IMR-90 (cell line): ENCODE data around the gene CLMP. TPM values are rescaled to one million over a fixed set of nuclear protein-coding genes. Genes with fewer than 3 reads are reported as not detected.
A peak's percentile ranks its signal among the peaks of the same experiment; 100 is the strongest.

Source experiments
- ATAC-seq: fragments of 200-7000 bp; cut with Tn5 transposase; 2 replicates; pipeline ENCODE4 v1.9.1; 2020; ENCODE audit warnings: low read depth, mild to moderate bottlenecking, moderate library complexity
- BruUV-seq: library from RNA; stranded (reverse); fragments of 400-500 nt; replicated peaks from 2 replicates; lab custom pipeline; 2021; lab: Mats Ljungman, UMichigan
- CTCF ChIA-PET: fragments of 300-600 bp; formaldehyde crosslinking; extraction: SDS; loops from one replicate; lab custom pipeline; 2021; ENCODE audit warnings: antibody characterized with exemption; lab: Yijun Ruan, JAX
- POLR2A ChIA-PET: fragments of 300-600 bp; sonication (Branson Sonifier 250); formaldehyde crosslinking; loops from one replicate; lab custom pipeline; 2022; ENCODE audit warnings: antibody characterized with exemption; ENCODE audit not compliant: unreplicated experiment; lab: Charles Lee
- DNase-seq: peaks from one replicate; pipeline ENCODE4 v3.0.0; 2013
- H2AFZ ChIP-seq: replicated peaks from 2 replicates; pipeline ENCODE3; 2013; ENCODE audit warnings: low read length, mild to moderate bottlenecking; ENCODE audit not compliant: poor library complexity
- H2AK5ac ChIP-seq: 2 replicates; pipeline ENCODE4 v1.6.1; 2013; ENCODE audit warnings: low read depth, low read length, inconsistent platforms
- H2AK9ac ChIP-seq: replicated peaks from 2 replicates; pipeline ENCODE3; 2013; ENCODE audit warnings: mild to moderate bottlenecking, low read depth, low read length, moderate library complexity; ENCODE audit not compliant: poor library complexity
- H2BK120ac ChIP-seq: 2 replicates; pipeline ENCODE4 v1.6.1; 2013; ENCODE audit warnings: low read depth, low read length, inconsistent platforms
- H2BK15ac ChIP-seq: 3 replicates; pipeline ENCODE4 v1.6.1; 2013; ENCODE audit warnings: low read depth, low read length, inconsistent platforms
- H2BK20ac ChIP-seq: 2 replicates; pipeline ENCODE4 v1.6.1; 2013; ENCODE audit warnings: low read depth, mild to moderate bottlenecking, inconsistent platforms, low read length, moderate library complexity
- H2BK5ac ChIP-seq: 2 replicates; pipeline ENCODE4 v1.6.1; 2013; ENCODE audit warnings: mild to moderate bottlenecking, low read depth, low read length, inconsistent platforms; ENCODE audit not compliant: poor library complexity, severe bottlenecking
- H3K14ac ChIP-seq: replicated peaks from 2 replicates; pipeline ENCODE4 v1.6.1; 2013; ENCODE audit warnings: low read depth, low read length, inconsistent platforms
- H3K18ac ChIP-seq: 2 replicates; pipeline ENCODE4 v1.6.1; 2013; ENCODE audit warnings: low read depth, low read length, control low read depth
- H3K23ac ChIP-seq: 2 replicates; pipeline ENCODE4 v1.6.1; 2013; ENCODE audit warnings: low read depth, low read length, inconsistent platforms
- H3K27ac ChIP-seq: 2 replicates; pipeline ENCODE4 v1.5.1; 2013; ENCODE audit warnings: mild to moderate bottlenecking, control low read depth, low read length; ENCODE audit not compliant: insufficient read depth
- H3K27me3 ChIP-seq: 2 replicates; pipeline ENCODE4 v1.6.1; 2013; ENCODE audit warnings: low read length; ENCODE audit not compliant: control insufficient read depth, insufficient read depth
- H3K36me3 ChIP-seq: 2 replicates; pipeline ENCODE4 v1.6.1; 2013; ENCODE audit warnings: low read length, mixed read lengths; ENCODE audit not compliant: control insufficient read depth, insufficient read depth
- H3K4ac ChIP-seq: 2 replicates; pipeline ENCODE4 v1.6.1; 2013; ENCODE audit warnings: low read depth, low read length, inconsistent platforms
- H3K4me1 ChIP-seq: 2 replicates; pipeline ENCODE4 v1.6.1; 2013; ENCODE audit warnings: low read length, mixed read lengths; ENCODE audit not compliant: control insufficient read depth, insufficient read depth
- H3K4me2 ChIP-seq: 2 replicates; pipeline ENCODE4 v1.6.1; 2013; ENCODE audit warnings: low read depth, mild to moderate bottlenecking, control low read depth, low read length, moderate library complexity
- H3K4me3 ChIP-seq: 2 replicates; pipeline ENCODE4 v1.5.1; 2013; ENCODE audit warnings: low read depth, mild to moderate bottlenecking, control low read depth, low read length, moderate library complexity; ENCODE audit not compliant: insufficient read depth
- H3K56ac ChIP-seq: 2 replicates; pipeline ENCODE4 v1.6.1; 2013; ENCODE audit warnings: low read length, inconsistent platforms; ENCODE audit not compliant: insufficient read depth; ENCODE audit errors: extremely low read depth
- H3K79me1 ChIP-seq, 2 experiments: 2 replicates each; pipeline ENCODE4 v1.6.1; 2013; ENCODE audit warnings: low read length in 2 of 2, inconsistent platforms in 1 of 2, low read depth in 1 of 2
- H3K9ac ChIP-seq: 2 replicates; pipeline ENCODE4 v1.6.1; 2013; ENCODE audit warnings: low read depth, low read length, control low read depth
- H3K9me1 ChIP-seq: 2 replicates; pipeline ENCODE4 v1.6.1; 2013; ENCODE audit warnings: low read length, inconsistent platforms; ENCODE audit not compliant: insufficient read depth
- H3K9me3 ChIP-seq: 2 replicates; pipeline ENCODE4 v1.6.1; 2013; ENCODE audit warnings: low read length; ENCODE audit not compliant: control insufficient read depth, insufficient read depth
- H4K20me1 ChIP-seq: 2 replicates; pipeline ENCODE4 v1.6.1; 2013; ENCODE audit warnings: low read length, inconsistent platforms; ENCODE audit not compliant: insufficient read depth
- H4K5ac ChIP-seq: 2 replicates; pipeline ENCODE4 v1.6.1; 2013; ENCODE audit warnings: mild to moderate bottlenecking, low read depth, low read length, control low read depth
- H4K8ac ChIP-seq, 2 experiments: 2 replicates each; pipeline ENCODE4 v1.6.1; 2013; ENCODE audit warnings: low read depth in 2 of 2, low read length in 2 of 2, control low read depth in 1 of 2, inconsistent platforms in 1 of 2
- H4K91ac ChIP-seq: 2 replicates; pipeline ENCODE4 v1.6.1; 2013; ENCODE audit warnings: low read depth, low read length, inconsistent platforms; ENCODE audit not compliant: insufficient read depth
- BHLHE40 ChIP-seq: fragments of 150-350 bp; IDR thresholded peaks from 2 replicates; pipeline ENCODE4 v1.6.1; 2016; ENCODE audit warnings: mild to moderate bottlenecking, low read depth, low read length
- FOS ChIP-seq: fragments of 150-350 bp; IDR thresholded peaks from 2 replicates; pipeline ENCODE4 v1.6.1; 2016; ENCODE audit warnings: low read depth, low read length
- MAFK ChIP-seq: IDR thresholded peaks from 2 replicates; pipeline ENCODE4 v1.6.1; 2012; ENCODE audit warnings: low read depth, low read length, improper control_type of control experiment
- POLR2A ChIP-seq: IDR thresholded peaks from 2 replicates; pipeline ENCODE4 v1.6.1; 2012; ENCODE audit warnings: mild to moderate bottlenecking, low read depth, low read length
- RAD21 ChIP-seq: IDR thresholded peaks from 2 replicates; pipeline ENCODE4 v1.6.1; 2012; ENCODE audit warnings: low read length, improper control_type of control experiment
- RCOR1 ChIP-seq: IDR thresholded peaks from 2 replicates; pipeline ENCODE4 v1.6.1; 2012; ENCODE audit warnings: mild to moderate bottlenecking, low read length, improper control_type of control experiment; ENCODE audit not compliant: insufficient replicate concordance
- RFX5 ChIP-seq: IDR thresholded peaks from 2 replicates; pipeline ENCODE4 v1.8.0; 2012; ENCODE audit warnings: low read depth, mild to moderate bottlenecking, low read length, moderate library complexity
- SMC3 ChIP-seq: fragments of 150-350 bp; IDR thresholded peaks from 2 replicates; pipeline ENCODE4 v1.6.1; 2016; ENCODE audit warnings: low read depth, mild to moderate bottlenecking, antibody characterized with exemption, low read length, moderate library complexity
- WGBS, 2 experiments: methylation state at CpG; one replicate each; pipeline versions ENCODE4 v1.1.5 to v1.1.7; 2013; ENCODE audit warnings: missing lambda C conversion rate in 2 of 2; ENCODE audit not compliant: insufficient read length in 1 of 2; ENCODE audit errors: extremely low coverage in 2 of 2; 5-methylcytosine and 5-hydroxymethylcytosine counted together
- dilution Hi-C: fragments of 300-500 bp; cut with HindIII; formaldehyde crosslinking; loops from one replicate; pipeline ENCODE4 v1.14.3; 2018; ENCODE audit warnings: low sequenced_read_pairs; ENCODE audit not compliant: unreplicated experiment
- in situ Hi-C: fragments of 300-500 bp; cut with MboI; formaldehyde crosslinking; loops from 3 replicates; pipeline ENCODE4 v1.14.3; 2019; ENCODE audit warnings: low sequenced_read_pairs, inconsistent platforms, mixed read lengths
- intact Hi-C: fragments of 100-400 bp; cut with micrococcal nuclease; formaldehyde crosslinking; loops from 2 replicates; pipeline ENCODE4 v1.10.0; 2022
- polyA plus RNA-seq, 3 experiments: library from polyadenylated mRNA; depleted of rRNA; stranded (reverse); fragments of >200 nt; gene quantifications; 2 replicates each; pipeline ENCODE4 v1.2.3, GENCODE V29; 2012; ENCODE audit warnings: low replicate concordance in 1 of 3
- total RNA-seq: library from RNA; depleted of rRNA; stranded (reverse); fragments of >200 nt; gene quantifications from 2 replicates; pipeline ENCODE4 v1.2.3, GENCODE V29; 2012
- TF ChIP-seq, protein P1 (sequence below): fragments of 150-350 bp; IDR thresholded peaks from 2 replicates; pipeline ENCODE4 v1.6.1; 2016; ENCODE audit warnings: low read depth, mild to moderate bottlenecking, low read length, moderate library complexity, borderline replicate concordance

Gene CLMP
- total and polyA plus RNA-seq, 2 of the 4 experiments (the other 2 are of a cell fraction), result 54.7 to 95.7 TPM

DNA sequence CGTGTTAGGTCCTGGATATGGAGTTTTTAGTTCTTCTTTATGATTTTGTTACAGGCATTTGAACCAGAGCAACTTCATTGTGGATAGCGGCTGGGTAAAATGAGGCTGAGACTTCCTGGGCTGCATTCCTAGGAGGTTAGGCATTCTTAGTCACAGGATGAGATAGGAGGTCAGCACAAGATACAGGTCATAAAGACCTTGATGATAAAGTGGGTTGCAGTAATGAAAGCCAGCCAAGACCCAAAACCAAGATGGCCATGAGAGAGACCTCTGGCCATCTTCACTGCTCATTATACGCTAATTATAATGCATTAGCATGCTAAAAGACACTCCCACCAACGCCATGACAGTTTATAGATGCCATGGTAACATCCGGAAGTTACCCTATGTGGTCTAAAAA is 23.4 kb upstream of the CLMP start:
- H4K20me1 ChIP-seq, result no peaks in the 10 kb centered on the region
- in situ Hi-C loops (no loop called here), intact Hi-C loops (loop anchor here (2.0 kb wide), 1 partner anchor 14 kb away; no protein-coding TSS in a partner anchor), dilution Hi-C loops (no loop called here)
- peak overlapping the region; percentile 73 for H2BK15ac ChIP-seq
- H3K27ac ChIP-seq, result peak overlapping the region; percentile 84
- ChIA-PET CTCF (interaction anchor here (1.0 to 1.2 kb wide), 4 partner anchors 12 to 53 kb away, joined by 3 to 5 read pairs (median 4); no protein-coding TSS in a partner anchor), POLR2A (interaction anchor here (0.6 to 0.7 kb wide), 2 partner anchors 23 to 28 kb away, joined by 3 read pairs; partner anchors contain the start of gene CLMP)
- H3K23ac ChIP-seq, result peak overlapping the region; percentile 89; the same call in 1 of the 2 replicates
- H2BK20ac ChIP-seq, result peak overlapping the region; percentile 97
- no TSS peak for BruUV-seq
- peaks cover 18% of the 10 kb centered on the region for H3K4me1 ChIP-seq
- H2BK120ac ChIP-seq, result peak overlapping the region; percentile 97
- H4K5ac ChIP-seq, result peak overlapping the region; percentile 96
- peak overlapping the region; percentile 45; the same call in 1 of the 2 replicates for H3K9ac ChIP-seq
- H3K9me1 ChIP-seq, result peaks cover 10% of the 10 kb centered on the region; the same call in 1 of the 2 replicates
- peak; percentile 21 for ATAC-seq
- peak overlapping the region; percentile 92 for H2AK5ac ChIP-seq
- peak overlapping the region; percentile 93 for H3K4ac ChIP-seq
- DNase-seq, result peak; percentile 44
- H3K9me3 ChIP-seq, result peaks cover 8% of the 10 kb centered on the region
- H3K18ac ChIP-seq, result peak overlapping the region; percentile 99
- peak overlapping the region; percentile 40 for H3K56ac ChIP-seq
- H3K79me1 ChIP-seq, result peaks cover 0 to 4% of the 10 kb centered on the region in 2 experiments; a peak in 1 of 4 replicates
- H4K91ac ChIP-seq, result peak overlapping the region; percentile 92
- H3K4me3 ChIP-seq, result no peak overlapping the region
- H2BK5ac ChIP-seq, result peak overlapping the region; percentile 94
- 20% methylated on average over 2 of the region's 5 CpGs; no CpG with 5 or more reads in 1 of the 2 experiments for WGBS, 2 experiments
- peak overlapping the region; percentile 64 to 95 for H4K8ac ChIP-seq
- H3K4me2 ChIP-seq, result peak overlapping the region; percentile 73; the same call in 1 of the 2 replicates
- no peaks in the 10 kb centered on the region for H3K36me3 ChIP-seq
- no peak overlapping the region for H2AFZ ChIP-seq
- no peak overlapping the region for H2AK9ac ChIP-seq
- no peaks in the 10 kb centered on the region for H3K27me3 ChIP-seq
- H3K14ac ChIP-seq, result peak overlapping the region; percentile 92
- TF ChIP-seq BHLHE40 (no peak), FOS (no peak), POLR2A (no peak), SMC3 (no peak), RCOR1 (no peak), MAFK (no peak), RAD21 (no peak), RFX5 (no peak)
- TF ChIP-seq, protein P1, sequence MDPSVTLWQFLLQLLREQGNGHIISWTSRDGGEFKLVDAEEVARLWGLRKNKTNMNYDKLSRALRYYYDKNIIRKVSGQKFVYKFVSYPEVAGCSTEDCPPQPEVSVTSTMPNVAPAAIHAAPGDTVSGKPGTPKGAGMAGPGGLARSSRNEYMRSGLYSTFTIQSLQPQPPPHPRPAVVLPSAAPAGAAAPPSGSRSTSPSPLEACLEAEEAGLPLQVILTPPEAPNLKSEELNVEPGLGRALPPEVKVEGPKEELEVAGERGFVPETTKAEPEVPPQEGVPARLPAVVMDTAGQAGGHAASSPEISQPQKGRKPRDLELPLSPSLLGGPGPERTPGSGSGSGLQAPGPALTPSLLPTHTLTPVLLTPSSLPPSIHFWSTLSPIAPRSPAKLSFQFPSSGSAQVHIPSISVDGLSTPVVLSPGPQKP, result no peak
